SK-N-MC (cell line): ENCODE measurements around the gene ARID5B.

Experiments used
- DNase-seq: peaks from one replicate; pipeline ENCODE4 v3.0.0-alpha.2; 2011; ENCODE audit warnings: low read depth, low spot score
- H3K27ac ChIP-seq: fragments of 200-600 bp; sonication (generic); 2 replicates; pipeline ENCODE4 v1.5.1; 2016; ENCODE audit warnings: mixed run types
- H3K36me3 ChIP-seq: fragments of 200-600 bp; sonication (generic); 2 replicates; pipeline ENCODE4 v1.6.1; 2017; ENCODE audit warnings: antibody characterized with exemption, low read length, mixed read lengths; ENCODE audit not compliant: insufficient read depth
- H3K4me3 ChIP-seq: fragments of 200-600 bp; sonication (generic); 2 replicates; pipeline ENCODE4 v1.5.1; 2016
- H3K9ac ChIP-seq: fragments of 200-600 bp; sonication (generic); 2 replicates; pipeline ENCODE4 v1.8.0; 2017; ENCODE audit warnings: mixed run types, mixed read lengths; ENCODE audit not compliant: insufficient read length
- H3K9me3 ChIP-seq: fragments of 200-600 bp; sonication (generic); 2 replicates; pipeline ENCODE4 v1.6.1; 2017; ENCODE audit warnings: low read depth, mild to moderate bottlenecking, antibody characterized with exemption, low read length, moderate library complexity, mixed read lengths
- EZH2 ChIP-seq: fragments of 200-600 bp; sonication (generic); IDR thresholded peaks from one replicate; pipeline ENCODE4 v1.6.1; 2017; ENCODE audit warnings: antibody characterized with exemption
- FOXP2 ChIP-seq: optimal IDR thresholded peaks from 2 replicates; pipeline ENCODE3; 2011; ENCODE audit warnings: mild to moderate bottlenecking, moderate library complexity; ENCODE audit not compliant: insufficient read depth; ENCODE audit errors: extremely low read length, control extremely low read depth
- POLR2AphosphoS5 ChIP-seq: IDR thresholded peaks from 2 replicates; pipeline ENCODE4 v1.6.1; 2012; ENCODE audit warnings: mild to moderate bottlenecking, low read depth, low read length, borderline replicate concordance

ARID5B gene

DNA sequence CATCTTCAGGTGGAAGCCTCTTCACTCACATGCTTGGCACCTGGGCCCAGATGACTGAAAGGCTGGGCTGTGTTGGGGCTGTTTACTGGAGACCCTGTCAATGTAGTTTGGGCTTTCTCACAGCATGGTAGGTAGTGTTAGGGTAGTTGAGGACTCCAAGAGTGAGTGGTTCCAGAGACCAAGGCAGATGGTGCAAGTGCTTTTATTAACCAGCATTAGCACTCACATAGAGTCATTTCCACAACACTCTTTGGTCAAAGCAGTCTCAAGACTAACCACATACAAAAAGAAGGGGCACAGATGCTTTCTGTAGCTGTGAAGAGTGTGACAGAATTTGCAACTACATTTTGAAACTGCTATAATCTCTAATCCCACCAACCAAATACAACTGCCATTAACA lies 232.1 kb downstream of the ARID5B start:
- H3K9me3 ChIP-seq, result no peaks in the 10 kb centered on the region

DNA sequence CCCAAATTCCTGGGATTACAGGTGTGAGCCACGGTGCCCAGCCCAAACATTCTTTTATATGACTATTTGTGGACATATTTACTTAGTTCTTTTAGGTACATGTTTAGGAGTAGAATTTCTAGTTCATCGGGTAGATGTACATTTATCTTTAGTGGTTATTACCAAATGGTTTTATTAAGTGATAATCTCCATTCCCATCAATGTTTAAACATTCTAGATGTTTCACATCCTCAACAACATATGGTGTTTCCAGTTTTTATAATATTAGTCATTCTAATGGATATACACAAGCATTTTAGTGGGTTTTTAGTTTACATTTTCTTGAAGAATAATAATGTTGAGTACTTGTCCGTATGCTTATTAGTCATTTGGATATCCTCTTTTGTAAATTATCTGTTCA lies 235.4 kb downstream of the ARID5B start:
- H3K4me3 ChIP-seq, result no peak overlapping the region
- DNase-seq, result no peak
- H3K9ac ChIP-seq, result no peak overlapping the region
- TF ChIP-seq EZH2, result no peak
- TF ChIP-seq FOXP2, result no peak
- no peak for TF ChIP-seq POLR2AphosphoS5
- no peaks in the 10 kb centered on the region for H3K36me3 ChIP-seq
- no peak overlapping the region for H3K27ac ChIP-seq
- H3K9me3 ChIP-seq, result no peaks in the 10 kb centered on the region

More for the DNA sequence above, 232.1 kb downstream of the ARID5B start:
- Histone ChIP-seq H3K36me3 (no peaks in the 10 kb centered on the region), H3K27ac (no peak overlapping the region), H3K4me3 (no peak overlapping the region), H3K9ac (no peak overlapping the region)
- TF ChIP-seq FOXP2, result no peak
- TF ChIP-seq POLR2AphosphoS5, result no peak
- TF ChIP-seq EZH2, result no peak
- no peak for DNase-seq
